Kidney epithelial cell (primary cell): ENCODE measurements around the gene SAMD11. TPM values are rescaled to one million over a fixed set of nuclear protein-coding genes. Genes with fewer than 3 reads are reported as not detected.

Source experiments
- DNase-seq: peaks from one replicate; pipeline ENCODE4 v3.0.0-alpha.2; 2010; ENCODE audit warnings: low read depth
- H3K27me3 ChIP-seq: 2 replicates; pipeline ENCODE4 v1.6.0; 2011; ENCODE audit warnings: low read length; ENCODE audit not compliant: control insufficient read depth, insufficient read depth
- H3K36me3 ChIP-seq: 2 replicates; pipeline ENCODE4 v1.5.1; 2011; ENCODE audit warnings: low read length; ENCODE audit not compliant: control insufficient read depth, insufficient read depth
- H3K4me3 ChIP-seq: 2 replicates; pipeline ENCODE4 v1.5.1; 2011; ENCODE audit warnings: low read depth, mild to moderate bottlenecking, control low read depth, low read length
- CTCF ChIP-seq: IDR thresholded peaks from 2 replicates; pipeline ENCODE4 v1.5.1; 2011; ENCODE audit warnings: mild to moderate bottlenecking, moderate library complexity, low read length, control low read depth, inconsistent platforms; ENCODE audit not compliant: insufficient read depth, poor library complexity, severe bottlenecking
- total RNA-seq: library from RNA; depleted of rRNA; stranded (reverse); fragments of >200 nt; gene quantifications from 2 replicates; pipeline ENCODE4 v1.2.3, GENCODE V29; 2015

SAMD11 gene
- total RNA-seq, 1 donor from 2014 or later, result 2.3 TPM

GRCh38 chr1:979744-980072 is 56.0 kb downstream of the SAMD11 start:
- DNase-seq, result no peak
- no peaks in the 10 kb centered on the region for H3K36me3 ChIP-seq
- peaks cover 37% of the 10 kb centered on the region for H3K27me3 ChIP-seq
- no peak overlapping the region for H3K4me3 ChIP-seq
- no peak for TF ChIP-seq CTCF

GRCh38 chr1:980137-980571 is 56.4 kb downstream of the SAMD11 start:
- peaks cover 40% of the 10 kb centered on the region for H3K27me3 ChIP-seq
- no peaks in the 10 kb centered on the region for H3K36me3 ChIP-seq
- TF ChIP-seq CTCF, result no peak
- no peak for DNase-seq
- H3K4me3 ChIP-seq, result no peak overlapping the region

GRCh38 chr1:980602-981395 is 57.1 kb downstream of the SAMD11 start:
- no peak for TF ChIP-seq CTCF
- Histone ChIP-seq H3K4me3 (no peak overlapping the region), H3K27me3 (peaks cover 44% of the 10 kb centered on the region), H3K36me3 (no peaks in the 10 kb centered on the region)
- no peak for DNase-seq

- no peak overlapping the region for H3K4me3 ChIP-seq
- no peaks in the 10 kb centered on the region for H3K36me3 ChIP-seq
- H3K27me3 ChIP-seq, result peaks cover 44% of the 10 kb centered on the region
- no peak for TF ChIP-seq CTCF
- no peak for DNase-seq
These were observed 57.8 kb downstream of the SAMD11 start for GRCh38 chr1:981491-981954.

- no peak for TF ChIP-seq CTCF
- DNase-seq, result no peak
- H3K36me3 ChIP-seq, result no peaks in the 10 kb centered on the region
- no peak within 1 kb of the TSS for H3K4me3 ChIP-seq
- peaks cover 44% of the 10 kb centered on the region for H3K27me3 ChIP-seq
These were observed 58.3 kb downstream of the SAMD11 start, which contains the start of gene PERM1 for GRCh38 chr1:981955-982558. Gene PERM1, minus strand, starts transcription at chr1:982093. Its CDS starts 1,064 bp downstream, at chr1:981029.
